ENCODE data around the gene RPLP2. TPM values are rescaled to one million over a fixed set of nuclear protein-coding genes. Genes with fewer than 3 reads are reported as not detected.

RPLP2 gene
- total RNA-seq, 1 donor from 2014 or later, result 418 TPM

DNA sequence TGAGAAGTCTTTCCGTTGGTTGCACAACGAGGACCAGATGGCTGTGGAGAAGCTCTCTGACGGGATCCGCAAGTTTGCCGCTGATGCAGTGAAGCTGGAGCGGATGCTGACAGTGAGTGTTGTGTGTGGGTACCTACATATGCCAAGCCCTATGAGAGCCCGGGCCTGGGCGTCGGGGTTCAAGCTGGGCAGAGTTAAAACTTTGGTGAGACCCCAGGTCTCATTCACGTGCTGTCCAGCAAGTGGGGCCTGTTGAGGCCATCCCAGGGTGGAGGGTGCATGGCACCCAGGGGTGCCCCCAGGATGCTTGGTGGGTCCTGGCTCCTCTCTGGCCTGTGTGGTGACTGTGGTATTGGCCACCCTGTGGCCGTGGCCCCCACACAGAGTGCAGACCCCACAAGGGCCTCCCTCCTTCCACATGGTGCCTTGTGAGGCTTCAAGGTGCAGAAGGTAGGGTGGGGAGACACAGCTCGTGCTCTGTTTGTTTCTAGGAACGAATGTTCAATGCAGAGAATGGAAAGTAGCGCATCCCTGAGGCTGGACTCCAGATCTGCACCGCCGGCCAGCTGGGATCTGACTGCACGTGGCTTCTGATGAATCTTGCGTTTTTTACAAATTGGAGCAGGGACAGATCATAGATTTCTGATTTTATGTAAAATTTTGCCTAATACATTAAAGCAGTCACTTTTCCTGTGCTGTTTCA is 45.3 kb upstream of the RPLP2 start:
- Histone ChIP-seq H3K79me2 (ENCODE audit: low read depth) (no peaks in the 10 kb centered on the region), H3K4me1 (no peaks in the 10 kb centered on the region), H3K27me3 (no peaks in the 10 kb centered on the region), H3K9ac (no peak overlapping the region), H3K4me2 (no peak overlapping the region), H4K20me1 (ENCODE audit: low read depth) (peaks cover 31% of the 10 kb centered on the region), H3K4me3 (no peak overlapping the region), H3F3A (ENCODE audit: low read depth) (peaks cover 37% of the 10 kb centered on the region), H2AFZ (replicated peaks) (no peak overlapping the region), H3K36me3 (no peaks in the 10 kb centered on the region), H3K9me3 (ENCODE audit: low read depth) (no peaks in the 10 kb centered on the region), H3K27ac (no peak overlapping the region)
- peaks cover 6% of the 10 kb centered on the region for H3K27me3 Mint-ChIP-seq (ENCODE audit: insufficient read depth, low read depth)
- H3K4me1 Mint-ChIP-seq, result no peaks in the 10 kb centered on the region
- H3K36me3 Mint-ChIP-seq, result peaks cover 15% of the 10 kb centered on the region
- DNase-seq (ENCODE audit: low spot score), result no peak
- H3K9me3 Mint-ChIP-seq, result no peaks in the 10 kb centered on the region
- TF ChIP-seq CTCF (IDR thresholded peaks at IDR 0.05) (no peak), EZH2phosphoT487 (IDR thresholded peaks at IDR 0.05) (no peak), EZH2 (IDR thresholded peaks at IDR 0.05) (no peak)
- H3K4me3 Mint-ChIP-seq, result peak overlapping the region; percentile 22
- H3K27ac Mint-ChIP-seq, result no peak overlapping the region

GRCh38 chr11:765025-765801 is 44.6 kb upstream of the RPLP2 start:
- Histone ChIP-seq H3K9me3 (ENCODE audit: low read depth) (no peaks in the 10 kb centered on the region), H3K4me1 (no peaks in the 10 kb centered on the region), H3K79me2 (ENCODE audit: low read depth) (no peaks in the 10 kb centered on the region), H2AFZ (replicated peaks) (no peak overlapping the region), H3K27ac (no peak overlapping the region), H3K4me2 (no peak overlapping the region), H3K36me3 (no peaks in the 10 kb centered on the region), H3F3A (ENCODE audit: low read depth) (peaks cover 35% of the 10 kb centered on the region), H4K20me1 (ENCODE audit: low read depth) (peaks cover 33% of the 10 kb centered on the region), H3K9ac (no peak overlapping the region), H3K27me3 (no peaks in the 10 kb centered on the region), H3K4me3 (no peak overlapping the region)
- H3K4me3 Mint-ChIP-seq, result no peak overlapping the region
- peaks cover 15% of the 10 kb centered on the region for H3K36me3 Mint-ChIP-seq
- no peak overlapping the region for H3K27ac Mint-ChIP-seq
- peaks cover 6% of the 10 kb centered on the region for H3K27me3 Mint-ChIP-seq (ENCODE audit: insufficient read depth, low read depth)
- TF ChIP-seq CTCF (IDR thresholded peaks at IDR 0.05) (peak; percentile 62), EZH2 (IDR thresholded peaks at IDR 0.05) (no peak)
- H3K9me3 Mint-ChIP-seq, result no peaks in the 10 kb centered on the region
- no peaks in the 10 kb centered on the region for H3K4me1 Mint-ChIP-seq
- peak; percentile 72 for DNase-seq (ENCODE audit: low spot score)

DNA sequence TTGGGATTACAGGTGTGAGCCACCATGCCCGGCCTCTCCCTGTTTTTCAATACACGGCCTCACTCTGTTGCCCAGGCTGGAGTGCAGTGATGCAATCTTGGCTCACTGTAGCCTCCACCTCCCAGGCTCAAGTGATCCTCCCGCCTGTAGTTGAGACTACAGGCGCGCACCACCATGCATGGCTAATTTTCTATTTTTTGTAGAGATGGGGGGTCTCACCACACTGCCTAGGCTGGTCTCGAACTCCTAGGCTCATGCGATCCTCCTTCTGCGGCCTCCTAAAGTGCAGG is 44.0 kb upstream of the RPLP2 start:
- Mint-ChIP-seq H3K9me3 (no peaks in the 10 kb centered on the region), H3K27ac (no peak overlapping the region), H3K36me3 (peaks cover 15% of the 10 kb centered on the region), H3K27me3 (ENCODE audit: insufficient read depth, low read depth) (peaks cover 6% of the 10 kb centered on the region), H3K4me1 (no peaks in the 10 kb centered on the region), H3K4me3 (no peak overlapping the region)
- Histone ChIP-seq H3K9me3 (ENCODE audit: low read depth) (no peaks in the 10 kb centered on the region), H3K4me2 (no peak overlapping the region), H3K4me3 (no peak overlapping the region), H3K79me2 (ENCODE audit: low read depth) (no peaks in the 10 kb centered on the region), H2AFZ (replicated peaks) (no peak overlapping the region), H3K4me1 (no peaks in the 10 kb centered on the region), H3K27ac (no peak overlapping the region), H3F3A (ENCODE audit: low read depth) (peaks cover 35% of the 10 kb centered on the region), H3K27me3 (no peaks in the 10 kb centered on the region), H3K9ac (no peak overlapping the region), H4K20me1 (ENCODE audit: low read depth) (peaks cover 38% of the 10 kb centered on the region), H3K36me3 (no peaks in the 10 kb centered on the region)
- TF ChIP-seq EZH2 (IDR thresholded peaks at IDR 0.05) (no peak), CTCF (IDR thresholded peaks at IDR 0.05) (no peak), EZH2phosphoT487 (IDR thresholded peaks at IDR 0.05) (no peak)
- DNase-seq (ENCODE audit: low spot score), result no peak

Data from neural progenitor cell (in vitro differentiated cells).